Activated CD8-positive, alpha-beta T cell treated with anti-CD3 and anti-CD28 coated beads for 36 hours (primary cell): ENCODE measurements around the gene NCOA1. TPM values are rescaled to one million over a fixed set of nuclear protein-coding genes. Genes with fewer than 3 reads are reported as not detected.

ENCODE experiments used
- ATAC-seq: fragments of 200-7000 bp; cut with Tn5 transposase; one replicate; pipeline ENCODE4 v1.10.0; 2021; ENCODE audit warnings: mild to moderate bottlenecking, moderate library complexity
- CTCF ChIA-PET: fragments of 350-600 bp; sonication (Branson Sonifier 250); formaldehyde crosslinking; loops from one replicate; lab custom pipeline; 2021; ENCODE audit warnings: antibody characterized with exemption; lab: Charles Lee
- POLR2A ChIA-PET: fragments of 350-600 bp; sonication (Branson Sonifier 250); formaldehyde crosslinking; loops from one replicate; lab custom pipeline; 2021; ENCODE audit warnings: antibody characterized with exemption; lab: Charles Lee
- DNase-seq: peaks from one replicate; pipeline ENCODE4 v3.0.0-alpha.2; 2020
- H3K27ac Mint-ChIP-seq: one replicate; pipeline ENCODE4 v1.8.0; 2021; ENCODE audit warnings: mild to moderate bottlenecking, mixed read lengths
- H3K27me3 Mint-ChIP-seq: one replicate; pipeline ENCODE4 v1.8.0; 2021; ENCODE audit warnings: mixed read lengths
- H3K36me3 Mint-ChIP-seq: one replicate; pipeline ENCODE4 v1.8.0; 2021; ENCODE audit warnings: low read depth, mixed read lengths
- H3K4me1 Mint-ChIP-seq: one replicate; pipeline ENCODE4 v1.8.0; 2021; ENCODE audit warnings: low read depth, mixed read lengths
- H3K4me3 Mint-ChIP-seq: one replicate; pipeline ENCODE4 v1.8.0; 2021; ENCODE audit warnings: mild to moderate bottlenecking, moderate library complexity, mixed read lengths
- H3K9me3 Mint-ChIP-seq: one replicate; pipeline ENCODE4 v1.8.0; 2021; ENCODE audit warnings: mixed read lengths
- intact Hi-C: fragments of 100-400 bp; cut with micrococcal nuclease; formaldehyde crosslinking; loops from one replicate; pipeline ENCODE4 v1.10.0; 2022
- total RNA-seq, 2 experiments: library from RNA; stranded (reverse); gene quantifications; one replicate each; pipeline ENCODE4 v1.2.3, GENCODE V29; 2021
- TF ChIP-seq, protein P1 (sequence below): fragments of 200-600 bp; IDR thresholded peaks from one replicate; pipeline ENCODE4 v1.8.0; 2022; ENCODE audit warnings: antibody characterized with exemption, mild to moderate bottlenecking

NCOA1 gene
- total RNA-seq, 2 experiments from 2014 or later = 16.8 to 17.1 TPM

DNA sequence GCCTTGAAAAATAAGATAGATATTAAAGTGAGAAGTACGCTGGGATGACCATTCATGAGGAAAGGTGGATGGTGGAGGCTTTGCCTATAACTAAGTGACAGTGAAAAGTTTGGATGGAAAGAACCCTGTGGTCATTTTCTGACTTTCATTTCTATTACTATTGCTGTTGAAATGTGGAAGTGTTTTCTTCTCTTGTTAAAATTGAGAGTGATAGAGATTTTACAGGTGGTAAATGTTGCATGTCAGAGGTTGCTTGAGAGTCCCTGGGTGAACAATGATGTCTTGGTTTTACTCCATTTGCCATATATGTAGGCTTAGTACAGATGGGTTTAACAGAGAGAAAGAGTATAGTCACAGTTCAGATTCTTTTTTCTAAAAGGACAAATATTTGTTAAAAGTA lies 18.4 kb downstream of the NCOA1 start:
- Mint-ChIP-seq H3K9me3 (no peaks in the 10 kb centered on the region), H3K27me3 (no peaks in the 10 kb centered on the region), H3K4me3 (no peak overlapping the region), H3K27ac (peak overlapping the region; percentile 34), H3K4me1 (peaks cover 68% of the 10 kb centered on the region), H3K36me3 (peaks cover 5% of the 10 kb centered on the region)
- no peak for ATAC-seq
- intact Hi-C loops = loop anchor here (5.0 kb wide), 1 partner anchor 68 kb away; no protein-coding TSS in a partner anchor
- POLR2A ChIA-PET = no interaction called here
- TF ChIP-seq, protein P1, sequence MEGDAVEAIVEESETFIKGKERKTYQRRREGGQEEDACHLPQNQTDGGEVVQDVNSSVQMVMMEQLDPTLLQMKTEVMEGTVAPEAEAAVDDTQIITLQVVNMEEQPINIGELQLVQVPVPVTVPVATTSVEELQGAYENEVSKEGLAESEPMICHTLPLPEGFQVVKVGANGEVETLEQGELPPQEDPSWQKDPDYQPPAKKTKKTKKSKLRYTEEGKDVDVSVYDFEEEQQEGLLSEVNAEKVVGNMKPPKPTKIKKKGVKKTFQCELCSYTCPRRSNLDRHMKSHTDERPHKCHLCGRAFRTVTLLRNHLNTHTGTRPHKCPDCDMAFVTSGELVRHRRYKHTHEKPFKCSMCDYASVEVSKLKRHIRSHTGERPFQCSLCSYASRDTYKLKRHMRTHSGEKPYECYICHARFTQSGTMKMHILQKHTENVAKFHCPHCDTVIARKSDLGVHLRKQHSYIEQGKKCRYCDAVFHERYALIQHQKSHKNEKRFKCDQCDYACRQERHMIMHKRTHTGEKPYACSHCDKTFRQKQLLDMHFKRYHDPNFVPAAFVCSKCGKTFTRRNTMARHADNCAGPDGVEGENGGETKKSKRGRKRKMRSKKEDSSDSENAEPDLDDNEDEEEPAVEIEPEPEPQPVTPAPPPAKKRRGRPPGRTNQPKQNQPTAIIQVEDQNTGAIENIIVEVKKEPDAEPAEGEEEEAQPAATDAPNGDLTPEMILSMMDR = no peak
- DNase-seq = no peak
- CTCF ChIA-PET = interaction anchor here (0.9 kb wide), 1 partner anchor 21 kb away, joined by 3 read pairs; no protein-coding TSS in a partner anchor

DNA sequence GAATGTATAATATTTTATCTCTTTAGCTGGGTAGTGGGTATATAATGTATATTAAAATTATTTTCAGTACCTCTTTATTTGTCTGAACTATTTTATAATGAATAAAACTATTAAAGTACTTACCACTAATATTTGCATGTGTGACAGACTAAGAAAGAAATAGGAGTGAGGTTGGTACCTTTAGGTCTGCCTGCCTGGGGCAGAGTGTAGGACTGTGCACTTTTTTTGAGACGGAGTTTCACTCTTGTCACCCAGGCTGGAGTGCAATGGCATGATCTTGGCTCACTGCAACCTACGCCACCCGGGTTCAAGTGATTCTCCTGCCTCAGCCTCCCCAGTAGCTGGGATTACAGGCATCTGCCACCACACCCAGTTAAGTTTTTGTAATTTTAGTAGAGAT lies 18.8 kb downstream of the NCOA1 start:
- peaks cover 68% of the 10 kb centered on the region for H3K4me1 Mint-ChIP-seq
- H3K27me3 Mint-ChIP-seq = no peaks in the 10 kb centered on the region
- intact Hi-C loops = loop anchor here (5.0 kb wide), 1 partner anchor 67 kb away; no protein-coding TSS in a partner anchor
- peaks cover 5% of the 10 kb centered on the region for H3K36me3 Mint-ChIP-seq
- CTCF ChIA-PET = interaction anchor here (0.9 kb wide), 1 partner anchor 20 kb away, joined by 3 read pairs; no protein-coding TSS in a partner anchor
- no peak overlapping the region for H3K27ac Mint-ChIP-seq
- DNase-seq = no peak
- no peak for ATAC-seq
- TF ChIP-seq, protein P1 = no peak
- no peaks in the 10 kb centered on the region for H3K9me3 Mint-ChIP-seq
- no peak overlapping the region for H3K4me3 Mint-ChIP-seq
- POLR2A ChIA-PET = no interaction called here

DNA sequence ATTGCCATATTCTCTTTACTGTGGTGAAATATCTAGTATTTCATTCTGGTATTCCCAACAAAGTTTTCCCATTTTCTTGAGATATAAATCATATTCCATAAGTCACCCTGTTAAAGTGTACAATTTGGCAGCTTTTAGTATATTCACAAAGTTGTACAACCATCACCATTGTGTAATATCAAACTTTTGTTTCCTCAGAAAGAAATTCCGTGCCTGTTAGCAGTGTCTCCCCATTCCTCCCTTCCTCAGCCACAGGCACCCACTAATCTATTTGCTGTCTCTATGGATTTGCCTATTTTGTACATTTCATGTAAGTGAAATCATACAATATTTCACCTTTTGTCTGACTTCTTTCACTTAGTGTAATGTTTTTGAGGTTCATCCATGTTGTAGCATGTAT lies 19.7 kb downstream of the NCOA1 start:
- TF ChIP-seq, protein P1 = no peak
- ChIA-PET CTCF (no interaction called here), POLR2A (interaction anchor here (0.6 kb wide), 1 partner anchor 19 kb away, joined by 3 read pairs; no protein-coding TSS in a partner anchor)
- Mint-ChIP-seq H3K4me1 (peaks cover 70% of the 10 kb centered on the region), H3K27ac (no peak overlapping the region), H3K36me3 (peaks cover 2% of the 10 kb centered on the region), H3K27me3 (no peaks in the 10 kb centered on the region), H3K4me3 (no peak overlapping the region), H3K9me3 (no peaks in the 10 kb centered on the region)
- DNase-seq = no peak
- intact Hi-C loops = no loop called here
- ATAC-seq = no peak

DNA sequence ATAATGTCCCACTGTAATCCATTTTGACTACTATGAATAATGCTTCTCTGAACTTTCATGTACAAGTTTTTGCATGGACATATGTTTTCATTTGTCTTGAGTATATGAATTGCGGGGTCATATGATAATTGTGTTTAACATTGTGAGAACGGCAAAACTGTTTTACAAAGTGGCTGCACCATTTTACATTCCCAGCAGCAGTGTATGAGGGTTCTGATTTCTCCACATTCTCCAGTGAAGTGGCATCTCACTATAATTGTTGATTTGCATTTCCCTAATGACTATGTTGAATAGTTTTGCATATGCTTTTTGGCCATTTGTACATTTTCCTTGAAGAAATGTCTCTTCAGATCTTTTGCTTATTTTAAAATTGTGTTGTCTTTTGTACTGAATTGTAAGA lies 20.1 kb downstream of the NCOA1 start:
- ATAC-seq = no peak

DNA sequence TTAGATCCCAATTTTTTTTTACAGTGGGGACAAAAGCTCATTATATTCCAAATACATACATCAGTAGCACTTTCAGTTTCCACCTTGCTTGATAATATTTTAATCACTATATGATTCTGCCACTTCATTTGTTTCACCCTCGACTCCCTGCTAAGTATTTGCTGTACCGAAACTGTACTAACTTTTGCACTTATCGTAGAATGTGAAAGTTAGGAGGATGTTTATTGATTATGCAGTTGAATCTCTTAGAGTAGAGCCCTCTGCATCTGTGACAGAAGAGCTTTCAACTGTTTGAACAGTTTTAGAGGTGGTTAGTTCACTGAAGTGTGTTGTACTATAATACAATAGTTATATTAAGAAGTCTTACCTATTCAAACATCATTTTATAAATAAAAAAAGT lies 20.8 kb downstream of the NCOA1 start:
- CTCF ChIA-PET = interaction anchor here (0.7 to 1.3 kb wide), 2 partner anchors 9 to 17 kb away, joined by 3 read pairs; no protein-coding TSS in a partner anchor
- peak; percentile 45 for ATAC-seq
- Mint-ChIP-seq H3K4me3 (no peak overlapping the region), H3K36me3 (peaks cover 2% of the 10 kb centered on the region), H3K9me3 (no peaks in the 10 kb centered on the region), H3K27ac (peak overlapping the region; percentile 32), H3K4me1 (peaks cover 63% of the 10 kb centered on the region), H3K27me3 (no peaks in the 10 kb centered on the region)
- no peak for DNase-seq
- intact Hi-C loops = no loop called here
- TF ChIP-seq, protein P1 = no peak
- POLR2A ChIA-PET = no interaction called here

More for the DNA sequence above, 20.1 kb downstream of the NCOA1 start:
- Mint-ChIP-seq H3K4me3 (no peak overlapping the region), H3K27ac (no peak overlapping the region), H3K9me3 (no peaks in the 10 kb centered on the region), H3K27me3 (no peaks in the 10 kb centered on the region), H3K36me3 (peaks cover 2% of the 10 kb centered on the region), H3K4me1 (peaks cover 68% of the 10 kb centered on the region)
- POLR2A ChIA-PET = no interaction called here
- TF ChIP-seq, protein P1 = no peak
- DNase-seq = no peak
- CTCF ChIA-PET = no interaction called here
- intact Hi-C loops = no loop called here
